Measurements from ENCODE around the gene OR2V1.

DNA sequence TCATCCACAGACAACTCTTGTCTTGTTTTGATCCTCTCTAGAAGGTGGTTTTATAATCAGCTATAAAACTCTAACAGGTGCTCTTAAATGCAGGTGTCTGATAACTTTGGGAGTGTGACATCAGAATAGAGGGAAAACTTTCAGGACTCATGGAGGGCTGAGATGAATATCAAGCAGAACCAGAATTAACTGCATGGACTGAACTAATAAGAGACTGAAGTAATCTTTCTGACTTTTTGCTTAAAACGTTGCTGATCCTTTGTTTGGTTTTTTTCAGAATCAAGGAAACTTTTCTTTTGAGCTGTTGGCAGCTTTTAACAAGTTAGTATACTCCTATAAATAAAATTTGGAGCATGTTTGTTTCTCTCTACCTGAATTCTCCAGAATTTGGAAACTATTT is 14.2 kb upstream of the OR2V1 start:
- TF ChIP-seq, protein P1, sequence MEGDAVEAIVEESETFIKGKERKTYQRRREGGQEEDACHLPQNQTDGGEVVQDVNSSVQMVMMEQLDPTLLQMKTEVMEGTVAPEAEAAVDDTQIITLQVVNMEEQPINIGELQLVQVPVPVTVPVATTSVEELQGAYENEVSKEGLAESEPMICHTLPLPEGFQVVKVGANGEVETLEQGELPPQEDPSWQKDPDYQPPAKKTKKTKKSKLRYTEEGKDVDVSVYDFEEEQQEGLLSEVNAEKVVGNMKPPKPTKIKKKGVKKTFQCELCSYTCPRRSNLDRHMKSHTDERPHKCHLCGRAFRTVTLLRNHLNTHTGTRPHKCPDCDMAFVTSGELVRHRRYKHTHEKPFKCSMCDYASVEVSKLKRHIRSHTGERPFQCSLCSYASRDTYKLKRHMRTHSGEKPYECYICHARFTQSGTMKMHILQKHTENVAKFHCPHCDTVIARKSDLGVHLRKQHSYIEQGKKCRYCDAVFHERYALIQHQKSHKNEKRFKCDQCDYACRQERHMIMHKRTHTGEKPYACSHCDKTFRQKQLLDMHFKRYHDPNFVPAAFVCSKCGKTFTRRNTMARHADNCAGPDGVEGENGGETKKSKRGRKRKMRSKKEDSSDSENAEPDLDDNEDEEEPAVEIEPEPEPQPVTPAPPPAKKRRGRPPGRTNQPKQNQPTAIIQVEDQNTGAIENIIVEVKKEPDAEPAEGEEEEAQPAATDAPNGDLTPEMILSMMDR (IDR thresholded peaks at IDR 0.05; ENCODE audit: poor library complexity) = no peak
- TF ChIP-seq EZH2 (IDR thresholded peaks at IDR 0.05; ENCODE audit: borderline replicate concordance) = no peak

Data from hepatocyte (in vitro differentiated cells).